Measurements from ENCODE around the gene TULP3.

- TF ChIP-seq CTCF (IDR thresholded peaks at IDR 0.05) (no peak), EP300 (IDR thresholded peaks at IDR 0.05) (no peak), POLR2A (IDR thresholded peaks at IDR 0.05) (no peak)
Measured at GRCh38 chr12:2925322-2925995, 34.8 kb downstream of the TULP3 start.
